Activated CD4-positive, alpha-beta T cell treated with anti-CD3 and anti-CD28 coated beads, Interleukin-2, amount 10 ng/mL, durations not matched to agents 24 days and 14 days (primary cell): ENCODE measurements around the gene TBKBP1. TPM values are rescaled to one million over a fixed set of nuclear protein-coding genes. Genes with fewer than 3 reads are reported as not detected.

Source experiments
- DNase-seq: peaks from one replicate; pipeline ENCODE4 v3.0.0; 2022
- H3K27ac Mint-ChIP-seq: one replicate; pipeline ENCODE4 v1.8.0; 2022; ENCODE audit warnings: mild to moderate bottlenecking, mixed read lengths
- H3K27me3 Mint-ChIP-seq: one replicate; pipeline ENCODE4 v1.8.0; 2022; ENCODE audit warnings: mixed read lengths
- H3K36me3 Mint-ChIP-seq: one replicate; pipeline ENCODE4 v1.8.0; 2022; ENCODE audit warnings: low read depth, mild to moderate bottlenecking, mixed read lengths
- H3K4me1 Mint-ChIP-seq: one replicate; pipeline ENCODE4 v1.8.0; 2021; ENCODE audit warnings: mixed read lengths
- H3K4me3 Mint-ChIP-seq: one replicate; pipeline ENCODE4 v1.8.0; 2022; ENCODE audit warnings: mild to moderate bottlenecking, moderate library complexity, mixed read lengths
- H3K9me3 Mint-ChIP-seq: one replicate; pipeline ENCODE4 v1.8.0; 2021; ENCODE audit warnings: mixed read lengths
- intact Hi-C: fragments of 100-400 bp; cut with micrococcal nuclease; formaldehyde crosslinking; loops from one replicate; pipeline ENCODE4 v1.15.1; 2023
- total RNA-seq: library from RNA; stranded (reverse); gene quantifications from 2 replicates; pipeline ENCODE4 v1.2.3, GENCODE V29; 2022

Gene TBKBP1
- total RNA-seq, 1 donor from 2014 or later: 10.9 TPM

- DNase-seq: peak; percentile 81
- no peak overlapping the region for H3K27ac Mint-ChIP-seq
Measured at GRCh38 chr17:47742319-47743181, 48.6 kb downstream of the TBKBP1 start.

GRCh38 chr17:47744168-47745036, 50.4 kb downstream of the TBKBP1 start:
- no peak overlapping the region for H3K4me3 Mint-ChIP-seq
- intact Hi-C loops: no loop called here
- peaks cover 27% of the 10 kb centered on the region for H3K4me1 Mint-ChIP-seq
- peak; percentile 53 for DNase-seq
- no peaks in the 10 kb centered on the region for H3K9me3 Mint-ChIP-seq
- peaks cover 50% of the 10 kb centered on the region for H3K36me3 Mint-ChIP-seq
- no peaks in the 10 kb centered on the region for H3K27me3 Mint-ChIP-seq
- peak overlapping the region; percentile 17 for H3K27ac Mint-ChIP-seq

More at GRCh38 chr17:47742319-47743181, 48.6 kb downstream of the TBKBP1 start:
- no peaks in the 10 kb centered on the region for H3K9me3 Mint-ChIP-seq
- peaks cover 33% of the 10 kb centered on the region for H3K4me1 Mint-ChIP-seq
- intact Hi-C loops: loop anchor here (1.0 kb wide), 1 partner anchor 43 kb away; no protein-coding TSS in a partner anchor
- H3K36me3 Mint-ChIP-seq: peaks cover 52% of the 10 kb centered on the region
- no peaks in the 10 kb centered on the region for H3K27me3 Mint-ChIP-seq
- H3K4me3 Mint-ChIP-seq: no peak overlapping the region

- no peak for DNase-seq
- intact Hi-C loops: no loop called here
- Mint-ChIP-seq H3K4me1 (peaks cover 27% of the 10 kb centered on the region), H3K36me3 (peaks cover 50% of the 10 kb centered on the region), H3K27ac (no peak overlapping the region), H3K27me3 (no peaks in the 10 kb centered on the region), H3K4me3 (no peak overlapping the region), H3K9me3 (no peaks in the 10 kb centered on the region)
Measured at GRCh38 chr17:47745037-47745380, 51.0 kb downstream of the TBKBP1 start.

- intact Hi-C loops: no loop called here
- no peak overlapping the region for H3K27ac Mint-ChIP-seq
- H3K36me3 Mint-ChIP-seq: peaks cover 16% of the 10 kb centered on the region
- no peak overlapping the region for H3K4me3 Mint-ChIP-seq
- H3K27me3 Mint-ChIP-seq: no peaks in the 10 kb centered on the region
- DNase-seq: no peak
- H3K9me3 Mint-ChIP-seq: no peaks in the 10 kb centered on the region
- no peaks in the 10 kb centered on the region for H3K4me1 Mint-ChIP-seq
Measured at GRCh38 chr17:47751471-47751870, 57.5 kb downstream of the TBKBP1 start.

DNA sequence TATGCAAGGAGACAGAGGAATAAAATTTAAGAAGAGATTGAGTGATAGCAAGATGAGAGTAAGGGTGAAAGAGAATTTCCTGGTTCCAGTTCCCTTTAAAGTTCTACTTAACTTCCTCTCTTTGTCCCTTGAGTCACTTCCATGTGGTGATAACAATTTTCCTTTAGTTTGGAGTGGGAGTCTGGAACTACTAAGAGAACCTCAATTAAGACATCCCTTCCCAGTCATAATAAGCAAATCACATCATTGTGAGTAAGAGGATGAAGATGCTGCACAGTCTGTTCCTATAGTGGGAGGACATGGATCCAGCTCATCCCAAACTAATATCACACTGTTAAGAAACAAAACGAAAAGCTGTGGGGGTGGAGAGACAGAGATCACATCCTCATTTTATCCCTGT, 63.4 kb downstream of the TBKBP1 start:
- no peak overlapping the region for H3K4me3 Mint-ChIP-seq
- no peak overlapping the region for H3K27ac Mint-ChIP-seq
- H3K27me3 Mint-ChIP-seq: peaks cover 29% of the 10 kb centered on the region
- H3K9me3 Mint-ChIP-seq: peaks cover 7% of the 10 kb centered on the region
- no peaks in the 10 kb centered on the region for H3K4me1 Mint-ChIP-seq
- DNase-seq: no peak
- H3K36me3 Mint-ChIP-seq: peaks cover 2% of the 10 kb centered on the region
- intact Hi-C loops: no loop called here

- no peak for DNase-seq
- intact Hi-C loops: no loop called here
- Mint-ChIP-seq H3K9me3 (peaks cover 7% of the 10 kb centered on the region), H3K4me3 (no peak overlapping the region), H3K36me3 (peaks cover 2% of the 10 kb centered on the region), H3K27ac (no peak overlapping the region), H3K27me3 (peaks cover 32% of the 10 kb centered on the region), H3K4me1 (peaks cover 4% of the 10 kb centered on the region)
Measured at GRCh38 chr17:47760409-47761140, 66.6 kb downstream of the TBKBP1 start.

Other genes starting within 250 kb of the TBKBP1 start
- gene NPEPPS, start 163.1 kb upstream of the TBKBP1 start, total RNA-seq: 110 and 112 TPM in 2 replicates
- 727 and 736 TPM in 2 replicates for gene KPNB1, start 44.2 kb upstream of the TBKBP1 start, total RNA-seq
- gene TBX21, start 39.1 kb downstream of the TBKBP1 start, total RNA-seq: 63.0 and 66.4 TPM in 2 replicates
- 18.1 and 18.4 TPM in 2 replicates for gene OSBPL7, start 127.6 kb downstream of the TBKBP1 start, total RNA-seq
- gene MRPL10, start 137.4 kb downstream of the TBKBP1 start, total RNA-seq: 55.0 and 58.3 TPM in 2 replicates
- gene LRRC46, start 137.5 kb downstream of the TBKBP1 start, total RNA-seq: 0.33 and 0.44 TPM in 2 replicates
- gene SCRN2, start 147.1 kb downstream of the TBKBP1 start, total RNA-seq: 24.3 and 24.8 TPM in 2 replicates
- 0.05 TPM in 2 replicates for gene SP6, start 157.0 kb downstream of the TBKBP1 start, total RNA-seq
- gene SP2, start 202.1 kb downstream of the TBKBP1 start, total RNA-seq: 18.3 and 21.7 TPM in 2 replicates
- 61.5 and 69.4 TPM in 2 replicates for gene PNPO, start 247.4 kb downstream of the TBKBP1 start, total RNA-seq